Prostate gland (tissue), 2 donors: ENCODE data around the gene AKNA.

Experiments
- POLR2A ChIP-seq: fragments of 450-650 bp; IDR thresholded peaks from one replicate; pipeline ENCODE4 v1.6.1; 2016; ENCODE audit warnings: antibody characterized with exemption, mild to moderate bottlenecking
- POLR2AphosphoS5 ChIP-seq: sonication (generic); formaldehyde crosslinking; IDR thresholded peaks from one replicate; pipeline ENCODE4 v1.6.1; 2017; ENCODE audit warnings: antibody characterized with exemption
- TF ChIP-seq, protein P1 (sequence below), 4 experiments: fragments of 200-600 bp in 2 of 4; fragments of 450-650 bp in 2 of 4; sonication (generic) in 2 of 4; IDR thresholded peaks; 1 replicate in 3 of 4; 2 replicates in 1 of 4; pipeline ENCODE4 v1.5.1; 2016 to 2019; ENCODE audit warnings: antibody characterized with exemption in 4 of 4, mild to moderate bottlenecking in 2 of 4, moderate library complexity in 2 of 4

DNA sequence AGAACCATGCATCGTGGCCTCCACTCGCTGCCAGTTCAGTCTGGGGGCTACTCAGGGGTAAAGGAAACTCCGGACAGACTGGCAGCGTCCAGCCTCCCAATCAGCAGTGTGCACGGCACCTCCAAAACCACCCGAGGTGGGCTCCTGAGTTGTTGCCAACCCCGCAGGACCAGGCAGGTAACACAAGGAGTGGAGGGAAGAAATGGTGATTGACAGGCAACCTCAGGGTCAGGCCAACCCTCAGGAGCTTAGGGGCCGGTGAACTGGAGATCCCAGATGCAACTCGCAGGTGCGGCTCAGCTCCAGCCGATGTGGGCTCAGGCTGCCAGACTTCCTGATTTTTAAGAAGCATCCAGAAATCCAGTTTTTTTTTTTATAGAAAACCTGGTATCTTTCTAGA lies 37.3 kb upstream of the AKNA start:
- TF ChIP-seq POLR2AphosphoS5, result no peak
- TF ChIP-seq, protein P1, sequence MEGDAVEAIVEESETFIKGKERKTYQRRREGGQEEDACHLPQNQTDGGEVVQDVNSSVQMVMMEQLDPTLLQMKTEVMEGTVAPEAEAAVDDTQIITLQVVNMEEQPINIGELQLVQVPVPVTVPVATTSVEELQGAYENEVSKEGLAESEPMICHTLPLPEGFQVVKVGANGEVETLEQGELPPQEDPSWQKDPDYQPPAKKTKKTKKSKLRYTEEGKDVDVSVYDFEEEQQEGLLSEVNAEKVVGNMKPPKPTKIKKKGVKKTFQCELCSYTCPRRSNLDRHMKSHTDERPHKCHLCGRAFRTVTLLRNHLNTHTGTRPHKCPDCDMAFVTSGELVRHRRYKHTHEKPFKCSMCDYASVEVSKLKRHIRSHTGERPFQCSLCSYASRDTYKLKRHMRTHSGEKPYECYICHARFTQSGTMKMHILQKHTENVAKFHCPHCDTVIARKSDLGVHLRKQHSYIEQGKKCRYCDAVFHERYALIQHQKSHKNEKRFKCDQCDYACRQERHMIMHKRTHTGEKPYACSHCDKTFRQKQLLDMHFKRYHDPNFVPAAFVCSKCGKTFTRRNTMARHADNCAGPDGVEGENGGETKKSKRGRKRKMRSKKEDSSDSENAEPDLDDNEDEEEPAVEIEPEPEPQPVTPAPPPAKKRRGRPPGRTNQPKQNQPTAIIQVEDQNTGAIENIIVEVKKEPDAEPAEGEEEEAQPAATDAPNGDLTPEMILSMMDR (IDR thresholded peaks at IDR 0.05), result no peak
- TF ChIP-seq POLR2A, result no peak
